MM.1S (cell line): Measurements from ENCODE around the gene WIZ.

Source experiments
- CTCF ChIP-seq: fragments of 300-600 bp; sonication (generic); IDR thresholded peaks from 2 replicates; pipeline ENCODE4 v1.5.1; 2016; ENCODE audit warnings: antibody characterized with exemption, low read length, mixed read lengths
- EZH2 ChIP-seq: fragments of 300-600 bp; sonication (generic); optimal IDR thresholded peaks from 2 replicates; pipeline ENCODE3; 2017; ENCODE audit warnings: low read depth, mild to moderate bottlenecking, antibody characterized with exemption, low read length, mixed read lengths
- EZH2phosphoT487 ChIP-seq: fragments of 300-600 bp; sonication (generic); IDR thresholded peaks from 2 replicates; pipeline ENCODE4 v1.6.1; 2018; ENCODE audit warnings: antibody characterized with exemption, low read length

- TF ChIP-seq CTCF: no peak
- TF ChIP-seq EZH2phosphoT487: no peak
- TF ChIP-seq EZH2: no peak
Observed at GRCh38 chr19:15379083-15379998, 70.4 kb downstream of the WIZ start, which contains the start of gene AKAP8.
